Naive thymus-derived CD4-positive, alpha-beta T cell (primary cell): ENCODE data around the gene SPOCD1. TPM values are rescaled to one million over a fixed set of nuclear protein-coding genes. Genes with fewer than 3 reads are reported as not detected.
A peak's percentile ranks its signal among the peaks of the same experiment; 100 is the strongest.

Experiments
- ATAC-seq: fragments of 150-1000 bp; cut with Tn5 transposase; 2 replicates; pipeline ENCODE4 v1.10.0; 2021; ENCODE audit warnings: mild to moderate bottlenecking, moderate library complexity
- CTCF ChIA-PET: fragments of 350-600 bp; sonication (Branson Sonifier 250); formaldehyde crosslinking; loops from one replicate; lab custom pipeline; 2021; ENCODE audit warnings: antibody characterized with exemption; lab: Charles Lee
- POLR2A ChIA-PET: fragments of 350-600 bp; sonication (Branson Sonifier 250); formaldehyde crosslinking; loops from one replicate; lab custom pipeline; 2021; ENCODE audit warnings: antibody characterized with exemption, inconsistent platforms; lab: Charles Lee
- DNase-seq, 9 donors: peaks; one replicate each; pipeline versions ENCODE4 v3.0.0 to v3.0.0-alpha.2; 2020 to 2022; ENCODE audit warnings: mixed read lengths in 1 of 9
- H3K27ac ChIP-seq: one replicate; pipeline ENCODE4 v1.7.0; 2013; ENCODE audit warnings: mild to moderate bottlenecking, low read depth, low read length, moderate library complexity
- H3K27me3 ChIP-seq, 2 donors: one replicate each; pipeline ENCODE4 v1.7.0; 2013; ENCODE audit warnings: low read length in 2 of 2, mild to moderate bottlenecking in 2 of 2, moderate library complexity in 2 of 2; ENCODE audit not compliant: control insufficient read depth in 2 of 2, insufficient read depth in 2 of 2
- H3K36me3 ChIP-seq, 3 experiments: 1 replicate in 2 of 3; 2 replicates in 1 of 3; pipeline ENCODE4 v1.7.0; 2013; ENCODE audit warnings: low read length in 3 of 3, mild to moderate bottlenecking in 3 of 3, moderate library complexity in 1 of 3; ENCODE audit not compliant: insufficient read depth in 3 of 3, control insufficient read depth in 2 of 3
- H3K4me1 ChIP-seq, 2 donors: one replicate each; pipeline ENCODE4 v1.7.0; 2013; ENCODE audit warnings: low read length in 2 of 2, mild to moderate bottlenecking in 2 of 2, moderate library complexity in 1 of 2; ENCODE audit not compliant: control insufficient read depth in 2 of 2, insufficient read depth in 2 of 2
- H3K4me3 ChIP-seq: 2 replicates; pipeline ENCODE4 v1.7.0; 2013; ENCODE audit warnings: mild to moderate bottlenecking, low read length
- H3K9me3 ChIP-seq, 3 experiments: 1 replicate in 2 of 3; 2 replicates in 1 of 3; pipeline ENCODE4 v1.7.0; 2013; ENCODE audit warnings: low read length in 3 of 3; ENCODE audit not compliant: control insufficient read depth in 2 of 3
- H3K27ac Mint-ChIP-seq, 9 donors: one replicate each; pipeline ENCODE4 v1.8.0; 2020 to 2022; ENCODE audit warnings: mixed read lengths in 9 of 9, mild to moderate bottlenecking in 8 of 9, moderate library complexity in 5 of 9, inconsistent platforms in 2 of 9
- H3K27me3 Mint-ChIP-seq, 5 donors: one replicate each; pipeline ENCODE4 v1.8.0; 2021 to 2022; ENCODE audit warnings: mixed read lengths in 5 of 5, mild to moderate bottlenecking in 1 of 5
- H3K36me3 Mint-ChIP-seq, 5 donors: one replicate each; pipeline ENCODE4 v1.8.0; 2020 to 2022; ENCODE audit warnings: mixed read lengths in 5 of 5, mild to moderate bottlenecking in 3 of 5, inconsistent platforms in 1 of 5
- H3K4me1 Mint-ChIP-seq, 7 donors: one replicate each; pipeline ENCODE4 v1.8.0; 2020 to 2022; ENCODE audit warnings: mixed read lengths in 7 of 7, mild to moderate bottlenecking in 3 of 7, inconsistent platforms in 1 of 7
- H3K4me3 Mint-ChIP-seq, 10 donors: one replicate each; pipeline ENCODE4 v1.8.0; 2020 to 2022; ENCODE audit warnings: mild to moderate bottlenecking in 10 of 10, mixed read lengths in 10 of 10, moderate library complexity in 6 of 10, inconsistent platforms in 2 of 10
- H3K9me3 Mint-ChIP-seq, 11 donors: one replicate each; pipeline ENCODE4 v1.8.0; 2020 to 2022; ENCODE audit warnings: mixed read lengths in 11 of 11, mild to moderate bottlenecking in 4 of 11, inconsistent platforms in 1 of 11, moderate library complexity in 1 of 11
- intact Hi-C, 2 donors: fragments of 100-400 bp; cut with micrococcal nuclease; formaldehyde crosslinking; loops; one replicate each; pipeline ENCODE4 v1.15.1; 2023
- polyA plus RNA-seq, 2 donors: library from polyadenylated mRNA; unstranded; fragments of 300-500 nt; fragmentation: Illumina TruSeq; gene quantifications; one replicate each; pipeline ENCODE4 v1.2.3, GENCODE V29; 2021
- total RNA-seq, 6 experiments: library from RNA in 5 of 6; stranded (reverse) in 5 of 6; gene quantifications; 1 replicate in 5 of 6; 2 replicates in 1 of 6; pipeline ENCODE4 v1.2.3 and lab custom pipeline; 2021 to 2026

Gene SPOCD1
- total and polyA plus RNA-seq, 7 experiments from 2014 or later = 0.21 to 0.38 TPM; not detected in 5

DNA sequence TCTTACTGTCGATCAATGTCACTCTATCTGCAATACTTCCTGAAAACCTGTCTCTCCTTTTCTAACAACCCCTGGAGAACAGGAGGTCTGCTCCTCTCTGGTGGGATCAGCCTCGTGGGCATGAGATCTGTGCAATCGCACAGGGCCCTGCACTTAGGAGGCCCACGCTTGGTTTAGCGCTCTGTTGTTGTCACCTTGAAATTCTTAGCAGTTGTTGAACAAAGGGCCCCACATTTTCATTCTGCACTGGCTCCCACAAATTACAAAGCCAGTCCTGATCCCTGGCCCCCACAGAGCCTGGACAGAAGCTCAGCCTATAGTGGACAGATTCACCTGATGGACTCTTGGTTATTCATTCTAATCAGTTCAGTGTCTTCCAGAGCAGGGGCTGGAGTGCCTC is 18.6 kb downstream of the SPOCD1 start:
- no peak overlapping the region for H3K27ac Mint-ChIP-seq
- peaks cover 0 to 18% (median 0%) of the 10 kb centered on the region in 5 donors for H3K27me3 Mint-ChIP-seq
- DNase-seq (no peak), ATAC-seq (no peak)
- intact Hi-C loops = no loop called here
- H3K36me3 Mint-ChIP-seq = no peaks in the 10 kb centered on the region
- H3K27ac ChIP-seq = no peak overlapping the region
- H3K4me1 Mint-ChIP-seq = peaks cover 0 to 10% (median 7%) of the 10 kb centered on the region in 7 donors
- H3K4me1 ChIP-seq = no peaks in the 10 kb centered on the region
- H3K4me3 ChIP-seq = no peak overlapping the region
- H3K36me3 ChIP-seq = no peaks in the 10 kb centered on the region
- H3K9me3 ChIP-seq = no peaks in the 10 kb centered on the region
- CTCF ChIA-PET = no interaction called here
- H3K4me3 Mint-ChIP-seq = no peak overlapping the region
- H3K27me3 ChIP-seq = no peaks in the 10 kb centered on the region
- H3K9me3 Mint-ChIP-seq = no peaks in the 10 kb centered on the region
- POLR2A ChIA-PET = interaction anchor here (1.1 kb wide), 1 partner anchor 9 kb away, joined by 3 read pairs; no protein-coding TSS in a partner anchor

- POLR2A ChIA-PET = interaction anchor here (1.1 kb wide), 1 partner anchor 9 kb away, joined by 3 read pairs; no protein-coding TSS in a partner anchor
- Mint-ChIP-seq H3K4me3 (no peak overlapping the region), H3K9me3 (no peaks in the 10 kb centered on the region), H3K27me3 (peaks cover 0 to 16% (median 0%) of the 10 kb centered on the region in 5 donors), H3K27ac (peak overlapping the region in 1 of 9 donors; percentile 36), H3K36me3 (no peaks in the 10 kb centered on the region), H3K4me1 (peaks cover 0 to 9% (median 6%) of the 10 kb centered on the region in 7 donors)
- Histone ChIP-seq H3K4me3 (no peak overlapping the region), H3K4me1 (no peaks in the 10 kb centered on the region), H3K27me3 (no peaks in the 10 kb centered on the region), H3K9me3 (no peaks in the 10 kb centered on the region), H3K27ac (no peak overlapping the region), H3K36me3 (no peaks in the 10 kb centered on the region)
- ATAC-seq (no peak), DNase-seq (no peak)
- CTCF ChIA-PET = no interaction called here
- intact Hi-C loops = no loop called here
These were observed 19.1 kb downstream of the SPOCD1 start for GRCh38 chr1:31796707-31797106.

DNA sequence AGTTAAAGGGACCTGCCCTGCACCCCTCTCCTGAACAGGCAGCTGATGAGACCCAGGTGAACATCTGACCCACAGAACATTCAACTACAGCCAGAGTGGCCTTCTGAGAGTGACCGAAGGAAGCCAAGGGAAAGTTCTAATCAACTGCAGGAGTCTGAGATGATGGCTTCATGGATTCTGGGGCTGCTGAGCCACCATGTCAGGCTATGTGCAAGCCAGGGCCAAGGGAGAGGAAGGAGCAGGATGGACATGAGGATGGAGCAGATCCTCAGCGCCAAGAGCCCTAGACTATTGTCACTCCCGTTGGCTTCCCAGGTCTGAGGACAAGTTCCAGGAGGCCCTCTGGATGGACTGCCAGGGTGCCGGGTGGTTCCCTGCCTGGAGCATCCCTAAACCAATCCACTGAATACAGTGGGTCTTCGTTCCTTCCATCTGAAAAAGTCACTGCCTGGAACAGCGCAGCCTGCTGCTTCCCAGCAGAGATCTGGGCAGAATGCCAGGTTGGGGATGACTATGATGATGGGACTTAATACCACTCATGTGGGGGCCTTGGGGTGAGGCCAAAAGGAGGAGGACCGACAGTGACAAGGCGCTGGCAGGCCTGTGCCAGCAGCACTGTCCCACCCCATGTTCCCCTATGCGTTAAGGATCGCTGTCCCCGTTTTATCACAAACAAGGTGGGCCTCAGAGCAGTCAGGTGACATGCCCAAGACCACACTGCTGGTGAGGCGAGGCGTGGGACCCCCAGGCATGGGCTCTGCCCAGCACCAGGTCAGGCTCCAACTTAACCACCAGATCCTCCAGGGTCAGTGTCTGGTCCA is 19.8 kb downstream of the SPOCD1 start:
- DNase-seq = no peak
- no peak overlapping the region for H3K27ac Mint-ChIP-seq
- H3K4me3 ChIP-seq = no peak overlapping the region
- intact Hi-C loops = no loop called here
- H3K27me3 Mint-ChIP-seq = peaks cover 0 to 12% (median 0%) of the 10 kb centered on the region in 5 donors
- no peak for ATAC-seq
- no peak overlapping the region for H3K4me3 Mint-ChIP-seq
- peaks cover 0 to 6% (median 2%) of the 10 kb centered on the region in 7 donors for H3K4me1 Mint-ChIP-seq
- H3K9me3 Mint-ChIP-seq = no peaks in the 10 kb centered on the region
- no peaks in the 10 kb centered on the region for H3K36me3 ChIP-seq
- H3K27me3 ChIP-seq = no peaks in the 10 kb centered on the region
- no peak overlapping the region for H3K27ac ChIP-seq
- H3K4me1 ChIP-seq = no peaks in the 10 kb centered on the region
- no peaks in the 10 kb centered on the region for H3K9me3 ChIP-seq
- H3K36me3 Mint-ChIP-seq = no peaks in the 10 kb centered on the region
- CTCF ChIA-PET = no interaction called here
- POLR2A ChIA-PET = no interaction called here

DNA sequence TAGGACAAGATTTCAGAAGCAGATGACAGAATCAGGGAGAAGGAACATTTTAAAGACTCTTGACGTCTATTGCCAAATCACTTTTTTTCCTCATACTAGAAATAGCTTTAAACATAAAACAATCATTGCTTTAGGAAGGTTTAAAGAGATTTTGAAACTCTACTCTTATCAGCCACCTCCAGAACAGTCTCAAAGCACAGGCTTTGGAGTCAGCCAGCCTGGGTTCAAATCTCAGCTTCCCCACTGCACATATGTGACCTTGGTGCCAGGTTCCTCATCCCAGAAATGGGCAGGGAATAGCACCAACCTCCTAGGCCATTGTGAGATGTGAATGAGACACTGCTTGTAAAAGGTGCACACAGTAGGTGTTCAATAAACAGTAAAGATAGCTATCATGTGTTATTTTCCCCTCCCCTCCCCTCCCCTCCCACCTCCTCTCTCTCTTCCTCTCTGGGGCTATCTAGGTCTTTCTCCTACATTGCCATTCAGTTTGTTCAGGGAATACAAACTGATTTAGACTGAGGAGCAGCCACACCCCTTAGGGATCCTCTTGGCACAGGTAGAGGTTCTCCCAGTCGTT is 20.6 kb downstream of the SPOCD1 start:
- peaks cover 0 to 13% (median 0%) of the 10 kb centered on the region in 5 donors for H3K27me3 Mint-ChIP-seq
- no peak overlapping the region for H3K27ac Mint-ChIP-seq
- POLR2A ChIA-PET = no interaction called here
- Histone ChIP-seq H3K36me3 (no peaks in the 10 kb centered on the region), H3K9me3 (no peaks in the 10 kb centered on the region), H3K4me1 (no peaks in the 10 kb centered on the region), H3K27ac (no peak overlapping the region), H3K27me3 (no peaks in the 10 kb centered on the region), H3K4me3 (no peak overlapping the region)
- H3K4me1 Mint-ChIP-seq = peaks cover 0 to 3% (median 0%) of the 10 kb centered on the region in 7 donors
- CTCF ChIA-PET = interaction anchor here (0.9 kb wide), 1 partner anchor 169 kb away, joined by 4 read pairs; no protein-coding TSS in a partner anchor
- no peaks in the 10 kb centered on the region for H3K9me3 Mint-ChIP-seq
- intact Hi-C loops = no loop called here
- no peak overlapping the region for H3K4me3 Mint-ChIP-seq
- ATAC-seq (no peak), DNase-seq (no peak)
- H3K36me3 Mint-ChIP-seq = no peaks in the 10 kb centered on the region

DNA sequence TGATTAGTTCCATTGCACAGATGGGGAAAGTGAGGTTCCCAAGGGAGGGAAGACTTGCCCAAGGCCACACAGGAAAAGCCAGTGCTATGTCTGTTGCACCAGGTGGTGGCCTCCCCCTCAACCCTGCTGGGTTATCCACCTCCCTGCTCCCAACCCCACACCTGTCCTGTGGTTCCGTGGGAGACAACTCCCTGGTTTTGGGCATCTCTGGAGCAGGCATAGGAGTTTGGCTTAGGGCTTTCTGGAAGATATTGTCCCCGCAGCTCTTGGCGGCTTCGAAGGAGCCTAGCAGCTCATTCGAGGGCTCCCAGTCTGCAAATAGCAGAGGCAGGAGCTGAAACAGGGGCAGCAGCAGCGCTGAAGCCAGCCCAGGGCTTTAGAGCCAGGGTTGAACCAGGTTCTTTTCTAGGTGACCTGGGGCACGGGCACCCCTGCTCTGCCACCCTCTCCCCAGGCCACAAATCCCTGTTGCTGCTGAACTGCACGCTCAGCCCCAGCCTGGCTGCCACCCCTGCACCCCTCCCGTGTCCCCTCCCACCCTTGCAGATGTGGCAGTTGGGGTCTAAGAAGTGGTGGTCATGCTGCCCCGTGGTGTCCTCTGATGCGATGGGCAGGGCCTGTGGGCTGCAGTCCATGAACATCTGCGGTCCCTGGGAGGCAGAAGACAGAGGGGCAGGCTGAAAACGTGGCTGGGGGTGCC is 22.1 kb downstream of the SPOCD1 start:
- no peaks in the 10 kb centered on the region for H3K27me3 ChIP-seq
- Mint-ChIP-seq H3K27me3 (peaks cover 0 to 15% (median 0%) of the 10 kb centered on the region in 5 donors), H3K36me3 (no peaks in the 10 kb centered on the region), H3K9me3 (no peaks in the 10 kb centered on the region), H3K4me3 (no peak overlapping the region), H3K4me1 (peaks cover 0 to 10% (median 3%) of the 10 kb centered on the region in 7 donors), H3K27ac (no peak overlapping the region)
- no peaks in the 10 kb centered on the region for H3K36me3 ChIP-seq
- ATAC-seq (no peak), DNase-seq (no peak)
- intact Hi-C loops = loop anchor here in 1 of 2 donors (1.0 kb wide), 1 partner anchor 130 kb away; no protein-coding TSS in a partner anchor
- ChIA-PET CTCF (interaction anchor here (0.7 kb wide), 1 partner anchor 149 kb away, joined by 3 read pairs; no protein-coding TSS in a partner anchor), POLR2A (no interaction called here)
- no peak overlapping the region for H3K4me3 ChIP-seq
- no peak overlapping the region for H3K27ac ChIP-seq
- H3K9me3 ChIP-seq = no peaks in the 10 kb centered on the region
- H3K4me1 ChIP-seq = peaks cover 0 to 5% of the 10 kb centered on the region in 2 donors

DNA sequence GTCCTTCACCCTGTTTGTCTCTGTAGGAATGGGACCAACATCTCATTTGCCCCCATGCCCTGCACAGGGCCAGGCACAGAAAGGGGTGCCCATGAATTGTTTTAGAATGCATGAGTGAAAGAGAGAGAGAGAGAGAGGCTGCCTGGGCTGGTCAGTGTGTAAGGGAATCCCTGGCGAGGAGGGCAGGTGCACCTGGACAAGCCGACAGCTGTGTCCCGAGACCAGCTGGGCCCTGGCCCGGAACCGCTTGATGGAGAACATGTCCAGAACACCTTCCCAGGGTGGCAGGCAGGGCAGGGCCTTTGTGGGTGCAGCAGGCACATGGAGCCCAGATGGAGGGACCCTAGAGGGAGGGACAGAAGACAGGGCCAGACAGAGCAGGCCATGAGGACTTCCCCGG is 22.7 kb downstream of the SPOCD1 start:
- Histone ChIP-seq H3K36me3 (no peaks in the 10 kb centered on the region), H3K4me1 (peaks cover under 1 to 5% of the 10 kb centered on the region in 2 donors), H3K27ac (no peak overlapping the region), H3K27me3 (no peaks in the 10 kb centered on the region), H3K9me3 (no peaks in the 10 kb centered on the region), H3K4me3 (no peak overlapping the region)
- intact Hi-C loops = no loop called here
- ChIA-PET POLR2A (no interaction called here), CTCF (no interaction called here)
- peaks cover 0 to 15% (median 0%) of the 10 kb centered on the region in 5 donors for H3K27me3 Mint-ChIP-seq
- no peaks in the 10 kb centered on the region for H3K36me3 Mint-ChIP-seq
- no peak for ATAC-seq
- no peak for DNase-seq
- H3K4me1 Mint-ChIP-seq = peaks cover 0 to 12% (median 5%) of the 10 kb centered on the region in 7 donors
- H3K9me3 Mint-ChIP-seq = no peaks in the 10 kb centered on the region
- no peak overlapping the region for H3K4me3 Mint-ChIP-seq
- peak overlapping the region in 1 of 9 donors; percentile 40 for H3K27ac Mint-ChIP-seq
